Vagina (tissue), 2 donors: Measurements from ENCODE around the gene PRRC2B.
"Not testable (repeated sequence)": the region's sequence is repeated elsewhere in the genome, so short reads cannot be mapped to it uniquely, and the experiment has no call there.

Experiments
- CTCF ChIP-seq, 3 experiments: fragments of 450-650 bp in 2 of 3; fragments of 200-600 bp in 1 of 3; sonication (generic) in 1 of 3; IDR thresholded peaks; one replicate each; pipeline ENCODE4 v1.5.1; 2017 to 2019; ENCODE audit warnings: antibody characterized with exemption in 3 of 3, mild to moderate bottlenecking in 2 of 3, moderate library complexity in 2 of 3
- POLR2A ChIP-seq, 2 donors: fragments of 450-650 bp; IDR thresholded peaks; one replicate each; pipeline ENCODE4 v1.6.1; 2017; ENCODE audit warnings: antibody characterized with exemption in 2 of 2, mild to moderate bottlenecking in 2 of 2, moderate library complexity in 2 of 2

- TF ChIP-seq POLR2A, CTCF (IDR thresholded peaks at IDR 0.05): not testable (repeated sequence)
These were observed 2.2 kb downstream of the PRRC2B start for GRCh38 chr9:131396099-131396479.
